HG03442 (cell line): Measurements from ENCODE around the gene BRD3.

Experiments
- ATAC-seq: cut with Tn5 transposase; IDR thresholded peaks from one replicate; pipeline ENCODE4 v1.9.1; 2021; ENCODE audit warnings: mild to moderate bottlenecking, moderate library complexity; ENCODE audit not compliant: unreplicated experiment

BRD3 gene

DNA sequence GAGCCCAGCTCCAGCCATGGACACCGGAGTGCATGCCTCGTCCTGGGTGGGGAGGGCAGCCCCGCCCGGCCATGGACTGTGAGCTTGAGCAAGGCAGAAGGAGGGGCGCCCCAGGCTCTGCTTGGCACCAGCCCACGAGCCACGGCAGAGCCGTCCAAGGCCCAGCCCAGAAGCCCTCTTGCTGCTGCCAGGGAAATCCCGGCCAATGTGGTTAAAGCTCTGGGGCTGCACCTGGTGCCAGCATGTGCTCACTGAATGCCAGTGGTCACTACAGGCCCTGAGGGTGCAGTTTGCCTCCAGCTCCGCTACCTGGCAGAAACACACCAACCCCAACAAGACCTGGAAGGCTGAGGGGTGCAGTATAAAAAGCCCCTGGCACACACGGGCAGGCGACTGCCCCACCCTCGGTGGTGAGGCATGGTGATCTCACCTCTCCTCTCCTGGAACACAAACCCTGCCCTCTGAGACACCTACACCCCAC is 11.8 kb downstream of the BRD3 start:
- ATAC-seq, result no peak

DNA sequence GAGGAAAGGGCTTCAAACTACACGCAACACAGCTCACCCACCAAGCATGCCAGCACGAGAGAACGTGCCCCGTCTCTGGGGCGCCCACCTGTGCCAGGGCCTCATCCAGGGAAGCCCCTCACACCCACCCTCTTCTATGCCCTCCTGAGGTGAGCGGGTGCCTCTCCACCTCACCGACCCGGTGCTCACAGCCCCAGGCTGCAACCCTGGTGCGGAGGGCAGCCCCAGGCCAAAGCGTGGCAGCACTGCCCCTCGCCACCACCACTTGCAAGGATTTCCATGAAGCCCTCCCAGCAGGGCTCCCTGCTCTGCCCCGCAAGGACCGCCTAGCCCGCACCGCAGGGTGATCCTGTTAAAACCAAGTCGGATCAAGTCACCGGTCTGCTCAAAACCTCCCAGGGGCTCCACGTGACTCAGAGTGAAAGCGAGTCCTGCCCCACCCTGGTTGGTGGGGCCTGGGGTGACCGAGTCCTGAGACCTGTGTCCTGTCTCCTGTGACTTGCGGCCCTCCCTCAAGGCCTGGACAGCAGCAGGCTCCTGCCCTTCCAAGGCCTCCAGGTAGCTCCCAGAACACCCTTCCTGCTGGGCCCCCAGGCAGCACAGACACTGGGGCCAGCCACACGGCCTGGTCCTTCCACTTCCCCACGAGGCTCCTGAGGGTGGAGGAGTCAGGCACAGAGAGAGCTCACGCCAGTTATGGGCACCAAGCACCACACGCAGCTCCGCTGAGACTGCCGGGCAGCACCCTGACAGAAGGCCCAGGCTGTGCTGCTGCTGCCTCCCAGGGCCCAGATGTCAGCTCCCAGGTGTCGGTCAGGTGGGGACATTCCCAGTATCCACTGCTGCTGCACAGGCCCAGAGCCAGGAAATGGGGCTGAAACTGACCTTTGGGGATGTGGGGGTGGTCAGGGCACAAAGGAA is 12.7 kb downstream of the BRD3 start:
- ATAC-seq, result no peak

DNA sequence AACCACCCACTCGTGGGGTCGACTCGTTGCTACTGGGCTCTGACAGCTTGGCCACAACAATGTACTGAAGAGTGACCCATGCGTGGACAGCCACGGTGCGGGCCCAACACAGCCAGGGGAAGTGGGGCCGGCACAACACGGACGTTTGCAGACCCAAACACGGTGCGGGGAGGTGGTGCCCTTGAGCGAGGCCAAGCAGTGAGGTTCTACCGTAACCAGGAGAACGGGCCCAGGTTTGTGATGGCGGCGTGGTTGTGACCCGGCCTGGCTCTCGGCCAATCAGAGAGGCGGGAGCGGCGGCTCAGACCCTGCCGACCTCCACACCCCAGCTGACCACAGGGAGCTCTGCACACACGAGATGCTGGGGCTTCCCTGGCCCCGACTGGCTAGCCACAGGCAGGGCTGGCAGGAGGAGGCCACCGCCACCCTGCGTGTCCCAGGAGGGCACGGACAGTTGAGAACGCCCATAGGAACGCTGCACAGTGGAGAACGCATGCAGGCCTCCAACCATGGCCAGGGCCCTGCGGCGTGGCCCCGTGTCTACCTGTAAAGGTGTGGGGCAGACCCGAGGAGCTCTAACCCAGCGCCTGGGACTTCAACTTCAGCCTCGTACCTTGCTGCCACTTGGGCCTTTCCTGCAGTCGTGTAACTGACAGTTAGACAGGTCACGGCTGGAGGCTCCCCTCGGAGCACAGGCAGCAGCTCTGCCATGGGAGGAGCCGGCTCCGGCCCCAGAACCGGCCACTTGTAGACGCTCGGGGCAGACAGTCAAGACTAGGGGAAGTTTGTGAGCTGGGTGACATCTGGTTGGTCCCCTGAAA is 13.7 kb downstream of the BRD3 start:
- no peak for ATAC-seq

DNA sequence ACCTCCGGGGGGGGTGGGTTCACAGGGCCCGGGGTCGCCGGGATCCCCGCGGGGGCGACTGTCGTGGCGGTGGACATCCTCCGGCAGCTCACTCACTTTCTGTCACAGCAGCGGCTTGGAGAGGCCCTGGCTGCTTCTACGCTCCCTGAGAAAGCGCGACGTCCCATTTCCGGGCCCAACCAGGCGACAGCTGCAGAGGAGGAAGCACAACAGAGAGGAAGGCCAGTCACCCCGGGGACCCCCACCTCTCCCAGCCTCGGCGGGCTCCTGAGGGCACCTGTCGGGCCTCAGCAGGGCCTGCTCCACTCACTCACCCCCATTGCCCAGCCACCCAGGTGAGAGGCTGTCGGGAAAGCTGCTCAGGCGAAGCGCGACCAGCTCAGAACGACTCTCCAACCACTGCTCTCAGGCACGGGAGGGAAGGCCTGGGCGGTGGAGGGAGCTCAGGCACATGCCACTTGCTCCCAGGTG is 14.4 kb downstream of the BRD3 start:
- ATAC-seq, result no peak

DNA sequence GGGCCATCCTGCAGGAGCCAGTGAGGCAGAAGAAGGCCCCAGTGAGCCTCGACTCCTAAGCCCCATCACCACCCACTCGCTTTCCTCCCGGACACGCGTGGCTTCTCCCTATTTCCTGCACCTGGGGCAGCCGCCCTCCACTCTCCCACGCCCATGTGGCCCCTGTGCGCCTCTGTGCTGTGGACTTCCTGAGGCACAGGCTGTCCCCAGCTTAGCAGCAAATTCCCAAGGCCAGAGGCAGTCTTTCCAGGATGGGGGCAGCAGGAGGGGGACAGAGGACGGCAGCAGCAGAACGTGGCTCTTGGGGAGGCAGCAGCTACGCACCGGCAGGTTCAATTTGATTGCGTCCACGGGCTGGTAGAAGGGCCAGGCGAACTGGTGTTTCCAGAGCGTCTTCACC is 14.9 kb downstream of the BRD3 start:
- no peak for ATAC-seq

DNA sequence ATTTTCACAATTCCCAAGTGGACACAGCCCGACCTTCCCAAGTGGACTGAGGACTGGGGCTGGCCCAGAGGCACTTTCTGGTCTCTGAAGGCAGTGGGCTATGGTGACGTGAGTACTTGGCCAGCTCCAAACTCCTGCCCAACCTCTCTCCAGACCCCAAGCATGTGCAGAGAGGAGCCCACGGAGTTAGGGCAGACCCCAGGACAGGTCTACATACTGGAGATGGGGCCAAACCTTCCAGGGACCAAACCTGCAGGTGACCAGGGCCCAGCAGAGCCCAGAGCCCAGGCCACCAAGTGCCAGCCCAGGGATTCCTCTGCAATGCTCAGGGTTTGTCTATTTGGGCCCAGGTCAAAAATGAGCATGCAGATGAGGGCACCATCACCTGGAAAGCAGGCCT is 15.3 kb downstream of the BRD3 start:
- ATAC-seq, result no peak

DNA sequence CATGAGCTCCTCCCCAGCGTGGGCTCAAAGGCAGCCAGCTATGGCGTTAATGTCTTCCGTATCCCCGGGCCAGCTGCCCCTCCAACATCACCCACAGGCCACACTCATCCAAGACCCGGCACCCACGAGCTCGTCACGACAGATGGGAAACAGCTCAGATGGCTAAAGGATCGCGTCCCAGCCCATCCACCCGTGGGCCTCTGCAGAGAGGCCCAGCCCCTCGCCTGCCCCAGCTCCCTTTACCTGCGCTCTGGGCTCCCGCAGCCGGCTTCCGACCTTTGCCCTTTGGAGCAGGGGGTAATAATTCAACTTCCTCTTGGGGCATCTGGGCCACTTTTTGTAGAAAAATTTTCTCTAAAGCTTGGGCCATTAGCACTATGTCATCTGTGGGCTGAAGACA is 16.5 kb downstream of the BRD3 start:
- ATAC-seq, result no peak

DNA sequence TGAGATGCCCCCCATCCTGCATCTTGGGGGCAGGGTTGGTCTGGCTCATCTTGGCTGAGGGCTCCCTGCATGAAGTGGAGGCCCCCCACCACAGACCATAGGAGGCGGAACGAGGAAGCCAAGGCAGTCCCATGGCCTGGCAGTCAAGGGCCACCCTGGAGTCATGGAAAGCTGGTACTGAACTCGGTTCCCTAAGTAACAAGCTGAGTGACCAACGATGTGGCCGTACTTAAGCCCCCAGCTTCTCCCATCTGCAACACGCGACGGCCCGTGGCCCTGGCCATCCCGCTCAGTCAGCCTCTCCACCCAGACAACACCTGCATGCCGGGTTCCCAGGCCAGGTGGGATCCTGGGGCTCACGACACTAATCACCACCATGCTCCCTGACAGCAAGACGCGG is 17.1 kb downstream of the BRD3 start:
- no peak for ATAC-seq

DNA sequence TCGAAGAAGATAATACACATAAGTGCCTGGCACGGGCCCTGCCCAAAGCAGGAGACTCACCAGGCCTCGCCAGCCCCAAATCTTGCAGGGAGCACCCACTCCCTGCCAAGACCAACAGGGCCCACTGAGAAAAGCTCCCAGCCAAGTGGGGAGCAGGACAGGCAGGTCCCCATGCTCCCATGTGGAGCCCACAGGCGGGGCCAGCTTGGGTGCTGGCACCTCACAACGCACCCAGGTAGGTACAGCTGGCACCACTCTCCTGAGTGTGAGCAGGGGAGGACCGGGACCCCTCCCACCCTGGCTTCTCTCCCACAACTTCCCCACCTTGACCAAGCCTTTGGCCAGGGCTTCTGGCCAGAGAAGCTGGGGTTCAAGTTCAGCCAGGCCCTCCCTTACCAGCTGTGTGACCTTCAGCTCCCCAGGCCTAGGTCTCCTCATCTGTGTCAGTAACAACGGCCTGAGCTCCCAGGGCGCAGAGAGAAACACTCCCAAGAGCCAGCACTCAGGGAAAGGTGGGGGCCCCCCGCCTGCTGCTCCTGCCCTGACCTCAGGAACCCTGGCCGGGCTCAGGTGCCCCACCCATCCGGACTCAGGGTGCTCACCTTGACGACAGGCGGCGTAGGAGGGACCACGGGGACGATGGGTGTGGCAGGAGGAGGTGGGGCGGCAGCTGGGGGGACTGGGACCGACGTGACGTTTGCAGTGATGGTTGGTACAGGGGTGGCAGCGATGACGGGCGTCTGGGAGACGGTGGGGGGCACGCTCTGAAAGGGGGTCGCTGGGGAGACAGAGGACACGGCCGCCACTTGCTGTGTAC is 17.8 kb downstream of the BRD3 start:
- no peak for ATAC-seq

DNA sequence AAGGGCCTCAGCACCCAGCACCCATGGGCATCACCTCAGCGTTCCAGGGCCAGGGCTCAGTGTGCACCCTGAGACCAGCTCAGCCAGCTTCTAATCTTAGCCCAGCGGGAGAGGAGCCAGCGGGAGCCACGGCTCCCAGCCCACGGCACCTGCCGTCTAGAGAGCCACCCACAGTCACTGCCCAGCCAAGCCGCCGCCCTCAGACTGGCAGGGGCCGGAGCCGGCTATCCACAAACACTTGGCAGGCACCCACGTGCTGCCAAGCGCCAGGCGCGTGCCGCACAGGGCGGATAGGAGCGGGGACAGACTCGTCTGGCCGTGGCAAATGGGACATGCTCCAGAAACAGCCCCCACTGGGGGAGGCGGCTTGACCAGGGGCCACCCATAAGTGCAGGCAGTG is 18.6 kb downstream of the BRD3 start:
- ATAC-seq, result no peak

DNA sequence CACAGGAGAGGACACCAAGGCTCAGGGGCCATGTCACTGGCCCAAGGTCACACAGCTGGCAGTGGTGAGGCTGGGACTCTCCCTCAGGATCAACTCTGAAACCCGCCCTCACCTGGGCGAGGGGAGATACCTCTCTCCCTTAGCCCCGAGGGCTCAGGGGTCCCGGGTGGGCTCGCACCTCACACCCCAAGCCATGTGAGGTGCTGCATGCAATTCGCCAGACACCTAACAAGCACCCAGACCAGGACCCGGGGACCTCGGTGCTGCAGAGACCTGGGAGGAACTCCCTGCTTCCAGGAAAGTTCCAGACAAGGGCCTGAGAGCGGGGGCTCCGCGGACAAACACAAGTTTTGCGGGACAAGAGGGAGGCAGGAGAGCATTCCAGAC is 19.3 kb downstream of the BRD3 start:
- no peak for ATAC-seq

DNA sequence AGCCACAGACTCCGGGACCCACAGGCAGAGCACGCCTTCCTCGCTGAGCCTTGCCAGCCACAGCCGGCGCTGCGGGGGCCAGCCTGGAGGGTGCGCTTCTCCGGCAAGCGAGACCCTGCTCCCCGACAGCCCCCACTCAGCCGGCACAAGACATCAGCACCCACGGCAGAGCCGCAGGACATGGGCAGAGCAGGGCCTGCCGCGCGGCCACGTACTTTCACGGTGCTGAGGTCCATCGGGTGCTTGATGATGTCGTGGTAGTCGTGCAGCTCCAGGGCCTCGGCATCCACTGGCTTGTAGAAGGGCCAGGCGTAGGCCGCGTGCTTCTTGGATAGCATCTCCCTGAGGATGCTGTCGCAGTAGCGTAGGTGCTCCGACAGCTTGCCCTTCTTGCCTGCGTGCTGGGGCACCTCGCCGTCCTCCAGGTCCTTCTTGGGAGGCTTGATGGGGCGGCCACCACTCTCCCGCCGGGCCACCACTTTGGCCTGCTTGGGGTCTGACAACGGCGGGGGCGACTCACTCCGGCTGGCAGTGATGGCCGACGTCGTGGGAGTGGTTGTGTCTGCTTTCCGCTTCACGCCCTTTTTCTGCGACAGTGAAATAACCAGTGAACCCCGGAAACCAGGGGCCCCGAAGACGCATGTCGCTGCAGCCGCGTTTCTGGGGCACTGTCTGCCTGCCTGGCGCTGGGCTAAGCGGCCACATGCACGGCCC is 19.8 kb downstream of the BRD3 start:
- no peak for ATAC-seq

DNA sequence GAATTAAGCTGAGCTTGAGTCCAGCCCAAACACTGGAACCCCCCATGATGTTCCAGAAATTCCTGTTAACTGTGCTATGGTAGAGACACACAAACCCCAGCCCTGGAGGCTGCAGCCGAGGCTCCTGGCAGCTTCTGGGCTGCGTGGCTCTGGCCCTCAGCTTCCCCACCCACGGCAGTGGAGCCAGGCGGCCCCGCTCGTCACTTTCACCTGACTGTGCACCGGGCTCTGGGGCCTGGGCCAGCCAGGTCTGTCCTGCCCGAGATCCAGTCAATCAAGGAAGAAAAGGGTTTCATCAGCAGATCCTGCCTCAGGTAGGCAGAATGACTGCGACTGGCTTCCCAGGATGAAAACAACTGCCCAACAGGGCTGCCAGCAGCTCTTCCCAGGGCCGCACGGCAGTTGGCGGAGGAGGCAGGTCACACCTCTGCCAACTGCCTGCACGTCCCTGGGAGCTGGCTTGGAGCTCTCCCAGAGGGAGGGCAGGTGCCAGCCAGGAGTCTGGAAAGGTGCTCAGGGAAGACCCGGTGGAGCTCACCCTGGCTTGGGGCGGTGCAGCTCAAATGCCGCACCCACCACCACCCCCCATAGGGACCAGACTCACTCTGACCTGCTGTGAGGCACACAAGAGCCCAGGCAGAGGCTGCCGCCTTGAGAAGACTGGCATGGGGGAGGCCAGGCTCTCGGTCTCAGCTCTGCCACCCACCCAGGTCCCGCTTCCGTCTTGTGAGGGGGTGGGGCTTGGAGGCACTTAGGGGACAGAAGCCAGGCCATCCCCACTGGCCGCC is 20.7 kb downstream of the BRD3 start:
- ATAC-seq, result no peak

DNA sequence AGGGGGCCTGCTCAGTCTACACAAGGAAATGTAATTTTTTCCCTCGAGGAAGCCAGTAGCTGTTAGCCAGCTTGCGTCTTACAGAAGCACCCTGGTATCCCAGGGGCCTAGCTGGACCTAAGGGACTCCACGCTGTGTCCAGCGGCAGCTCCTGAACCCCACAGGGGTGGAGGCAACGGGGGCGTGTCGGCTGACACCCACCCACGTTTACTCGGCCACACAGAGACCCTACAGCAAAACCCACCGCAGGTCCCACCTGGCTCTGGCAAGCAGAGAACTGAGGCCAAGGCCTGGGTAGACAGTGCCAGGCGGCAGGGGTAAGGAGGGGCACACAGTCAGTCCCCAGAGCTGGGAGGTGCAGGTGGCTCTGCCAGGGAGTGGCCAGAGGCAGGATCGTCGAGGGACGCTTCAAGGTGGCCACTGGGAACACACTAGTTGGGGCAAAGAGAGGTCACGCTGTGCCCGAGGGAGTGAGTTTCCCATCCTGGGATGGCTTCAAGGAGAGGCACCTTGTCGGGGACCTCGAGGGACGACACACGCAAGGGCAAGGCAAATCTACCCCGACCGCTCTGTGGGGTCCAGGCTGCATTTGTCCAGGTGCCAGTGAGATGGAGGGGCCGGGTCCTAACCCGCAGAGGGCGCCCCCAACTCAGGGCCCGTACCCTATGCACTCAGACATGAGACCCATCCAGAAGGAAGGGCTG is 21.8 kb downstream of the BRD3 start:
- ATAC-seq, result no peak

DNA sequence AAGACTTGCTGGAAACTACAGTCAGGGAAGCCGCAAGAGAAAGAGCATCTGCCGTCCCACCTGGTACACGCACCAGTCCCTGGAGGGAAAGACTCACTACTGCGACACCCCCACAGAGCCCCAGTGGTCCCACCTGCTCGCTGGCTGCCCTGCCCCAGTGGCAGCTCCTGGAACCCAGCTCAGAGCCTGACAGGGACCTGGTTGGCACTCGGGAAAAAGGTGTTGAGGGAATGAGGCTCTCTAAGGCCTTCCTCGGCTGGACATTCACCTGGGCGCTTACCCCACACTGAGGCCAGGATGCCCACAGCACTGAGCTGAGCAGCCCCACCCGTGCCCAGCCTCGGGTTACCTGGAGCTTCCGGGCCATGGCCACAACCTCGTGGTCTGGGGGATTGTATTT is 22.9 kb downstream of the BRD3 start:
- ATAC-seq, result no peak

DNA sequence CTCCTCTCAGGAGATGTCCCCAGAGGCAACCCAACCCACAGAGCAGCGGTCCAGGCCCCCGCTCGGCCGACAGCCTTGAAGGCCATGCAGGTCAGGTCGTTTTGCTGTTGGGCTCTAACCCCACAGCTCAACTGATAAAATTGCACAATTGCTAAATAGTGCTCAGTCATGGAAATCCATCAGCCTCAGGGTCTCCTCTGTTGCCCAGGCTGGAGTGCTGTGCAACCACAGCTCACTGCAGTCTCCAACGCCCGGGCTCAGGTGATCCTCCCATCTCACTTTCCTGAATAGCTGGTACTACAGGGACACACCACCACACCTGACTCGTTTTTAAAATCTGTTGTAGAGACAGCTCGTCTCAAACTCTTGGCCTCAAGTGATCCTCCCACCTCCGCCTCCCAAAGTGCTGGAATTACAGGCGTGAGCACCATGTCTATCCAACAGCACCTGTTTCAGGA is 24.3 kb downstream of the BRD3 start:
- no peak for ATAC-seq

DNA sequence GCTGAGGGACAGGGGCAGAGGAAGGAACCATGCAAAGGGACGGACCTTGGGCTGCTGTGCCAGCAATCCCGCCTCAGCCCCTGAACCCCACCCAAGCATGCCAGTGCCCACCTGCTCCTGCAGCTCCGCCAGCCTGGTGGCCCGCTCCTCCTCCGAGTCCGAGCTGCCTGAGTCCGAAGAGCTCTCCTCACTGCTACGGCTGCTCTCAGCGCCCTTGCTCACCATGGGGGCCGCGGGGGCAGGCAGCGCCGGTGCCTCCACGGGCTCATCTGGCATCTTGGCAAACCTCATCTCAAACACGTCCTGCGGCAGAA is 26.2 kb downstream of the BRD3 start:
- no peak for ATAC-seq

DNA sequence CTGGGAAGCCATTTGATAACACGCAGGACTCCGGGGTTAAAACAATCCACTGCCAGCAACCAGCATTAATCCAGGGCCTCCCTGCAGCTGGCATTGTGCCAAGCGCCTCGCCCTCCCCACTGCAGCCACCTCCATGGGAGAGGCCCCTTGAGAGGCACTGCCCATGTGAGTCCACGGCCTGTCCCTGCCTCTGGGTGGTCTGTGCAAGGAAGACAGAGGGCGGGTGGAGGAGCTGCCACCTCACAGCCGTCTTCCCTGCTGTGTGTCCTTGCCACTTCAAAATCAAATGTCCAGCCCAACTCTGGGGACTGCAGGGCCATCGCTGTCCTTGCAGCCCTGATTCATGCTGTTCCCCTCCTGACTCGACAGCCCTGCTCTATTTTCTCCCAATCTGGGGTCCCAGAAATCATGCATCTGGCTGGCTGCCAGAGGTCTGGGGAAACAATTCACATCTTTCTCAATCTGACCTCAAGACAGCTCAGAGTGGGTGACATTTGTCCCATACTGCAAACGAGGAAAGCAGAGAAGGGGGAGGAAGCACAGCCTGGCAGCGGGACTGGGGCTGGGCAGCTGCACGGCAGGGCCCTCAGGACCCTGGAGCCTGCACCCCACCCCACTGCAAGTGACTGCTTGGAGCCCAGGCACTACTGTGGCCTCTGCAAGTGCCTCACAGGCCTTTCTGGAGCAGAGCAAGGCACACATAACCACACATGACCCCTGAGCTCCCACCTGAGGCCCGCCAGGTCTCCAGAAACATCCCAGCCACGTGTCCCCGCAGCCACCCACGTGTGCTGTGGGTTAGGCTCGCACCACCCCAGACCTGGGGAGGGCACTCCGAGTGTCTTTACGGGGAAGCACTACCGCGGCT is 26.8 kb downstream of the BRD3 start:
- no peak for ATAC-seq
